Sigmoid colon (tissue), 7 donors: Measurements from ENCODE around the gene HDGFL2. TPM values are rescaled to one million over a fixed set of nuclear protein-coding genes. Genes with fewer than 3 reads are reported as not detected.
"Not testable (repeated sequence)": the region's sequence is repeated elsewhere in the genome, so short reads cannot be mapped to it uniquely, and the experiment has no call there.

Experiments
- DNase-seq: peaks from one replicate; pipeline ENCODE4 v3.0.0-alpha.2; 2019
- H3K27ac ChIP-seq, 4 donors: fragments of 200-600 bp; sonication (generic); one replicate each; pipeline ENCODE4 v1.5.1; 2016 to 2019; ENCODE audit warnings: mild to moderate bottlenecking in 1 of 4
- H3K27me3 ChIP-seq, 3 donors: fragments of 200-600 bp; sonication (generic); one replicate each; pipeline ENCODE4 v1.5.1; 2019; ENCODE audit warnings: mild to moderate bottlenecking in 1 of 3
- H3K36me3 ChIP-seq, 4 donors: fragments of 200-600 bp; sonication (generic); one replicate each; pipeline ENCODE4 v1.5.1; 2016 to 2019
- H3K4me1 ChIP-seq, 4 donors: fragments of 200-600 bp; sonication (generic); one replicate each; pipeline ENCODE4 v1.5.1; 2017 to 2019
- H3K4me3 ChIP-seq, 4 donors: fragments of 200-600 bp; sonication (generic); one replicate each; pipeline ENCODE4 v1.5.1; 2017 to 2019; ENCODE audit warnings: mild to moderate bottlenecking in 2 of 4, moderate library complexity in 1 of 4
- H3K9me3 ChIP-seq, 4 donors: fragments of 200-600 bp in 3 of 4; sonication (generic) in 3 of 4; one replicate each; pipeline versions ENCODE4 v1.5.1 to v1.6.1; 2013 to 2019
- EP300 ChIP-seq, 4 donors: sonication (generic); formaldehyde crosslinking; IDR thresholded peaks; one replicate each; pipeline ENCODE4 v1.6.1; 2017; ENCODE audit warnings: antibody characterized with exemption in 4 of 4
- POLR2A ChIP-seq, 2 donors: fragments of 450-650 bp; IDR thresholded peaks; one replicate each; pipeline ENCODE4 v1.6.1; 2016; ENCODE audit warnings: antibody characterized with exemption in 2 of 2, mild to moderate bottlenecking in 2 of 2, moderate library complexity in 2 of 2
- POLR2AphosphoS5 ChIP-seq, 4 donors: sonication (generic); formaldehyde crosslinking; IDR thresholded peaks; one replicate each; pipeline ENCODE4 v1.6.1; 2017; ENCODE audit warnings: antibody characterized with exemption in 4 of 4
- WGBS, 2 donors: extraction: QIAGEN DNeasy Blood & Tissue Kit; methylation state at CpG; one replicate each; pipeline ENCODE4 v1.1.7; 2013; 5-methylcytosine and 5-hydroxymethylcytosine counted together
- intact Hi-C: fragments of 100-400 bp; cut with DNase I; formaldehyde crosslinking; loops from one replicate; pipeline ENCODE4 v1.15.1; 2023
- polyA plus RNA-seq, 3 donors: library from polyadenylated mRNA; stranded (reverse); fragments of 200-250 nt; gene quantifications; one replicate each; pipeline ENCODE4 v1.2.3, GENCODE V29; 2013
- total RNA-seq, 4 donors: library from RNA; depleted of rRNA; stranded (reverse); fragments of >200 nt; gene quantifications; one replicate each; pipeline ENCODE4 v1.1.0, GENCODE V29; 2016
- TF ChIP-seq, protein P1 (sequence below), 4 experiments: fragments of 450-650 bp in 3 of 4; fragments of 200-600 bp in 1 of 4; IDR thresholded peaks; one replicate each; pipeline ENCODE4 v1.5.1; 2016 to 2019; ENCODE audit warnings: antibody characterized with exemption in 4 of 4, mild to moderate bottlenecking in 3 of 4, moderate library complexity in 2 of 4
- donor health status: healthy with polysubstance abuse.
- donor health status: Bipolar disorder and iron deficiency.
- donor health status: healthy.

Gene HDGFL2
- total and polyA plus RNA-seq, 7 donors, result 19.8 to 78.2 (median 39.2) TPM

DNA sequence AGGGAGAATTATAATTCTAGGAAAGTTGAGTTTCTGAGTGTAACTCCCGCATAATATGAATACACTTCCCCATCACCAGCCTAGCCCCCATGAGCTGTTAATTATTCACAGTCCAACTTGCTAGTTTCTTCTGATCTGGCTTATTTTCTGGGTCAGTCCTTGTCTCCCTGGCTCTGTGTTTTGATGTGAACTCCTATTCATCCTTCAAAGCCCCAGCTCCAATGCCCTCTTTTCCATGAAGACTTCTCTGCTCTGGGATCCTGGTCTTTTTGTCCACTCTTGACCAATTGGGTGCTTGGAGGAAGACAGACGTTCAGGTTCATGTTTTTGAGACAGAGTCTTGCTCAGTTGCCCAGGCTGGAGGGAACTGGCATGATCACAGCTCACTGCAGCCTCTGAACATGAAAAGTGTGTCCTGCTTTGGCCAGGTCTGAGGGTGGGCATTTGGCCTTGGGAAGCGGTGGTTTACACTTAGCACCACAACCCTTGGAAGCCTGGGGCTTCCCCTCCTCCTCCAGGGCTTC, 67.1 kb downstream of the HDGFL2 start:
- WGBS, 2 donors, result 83 to 91% methylated on average over 3 of the region's 3 CpGs
- intact Hi-C loops, result no loop called here
- Histone ChIP-seq H3K27me3 (peaks cover 0 to 13% (median 4%) of the 10 kb centered on the region in 3 donors), H3K4me1 (peaks cover 0 to 13% (median 11%) of the 10 kb centered on the region in 4 donors), H3K27ac (peak overlapping the region in 1 of 4 donors; percentile 3), H3K9me3 (peaks cover 0 to 6% (median 2%) of the 10 kb centered on the region in 4 donors), H3K4me3 (no peak overlapping the region), H3K36me3 (no peaks in the 10 kb centered on the region)
- DNase-seq, result no peak
- TF ChIP-seq, protein P1, sequence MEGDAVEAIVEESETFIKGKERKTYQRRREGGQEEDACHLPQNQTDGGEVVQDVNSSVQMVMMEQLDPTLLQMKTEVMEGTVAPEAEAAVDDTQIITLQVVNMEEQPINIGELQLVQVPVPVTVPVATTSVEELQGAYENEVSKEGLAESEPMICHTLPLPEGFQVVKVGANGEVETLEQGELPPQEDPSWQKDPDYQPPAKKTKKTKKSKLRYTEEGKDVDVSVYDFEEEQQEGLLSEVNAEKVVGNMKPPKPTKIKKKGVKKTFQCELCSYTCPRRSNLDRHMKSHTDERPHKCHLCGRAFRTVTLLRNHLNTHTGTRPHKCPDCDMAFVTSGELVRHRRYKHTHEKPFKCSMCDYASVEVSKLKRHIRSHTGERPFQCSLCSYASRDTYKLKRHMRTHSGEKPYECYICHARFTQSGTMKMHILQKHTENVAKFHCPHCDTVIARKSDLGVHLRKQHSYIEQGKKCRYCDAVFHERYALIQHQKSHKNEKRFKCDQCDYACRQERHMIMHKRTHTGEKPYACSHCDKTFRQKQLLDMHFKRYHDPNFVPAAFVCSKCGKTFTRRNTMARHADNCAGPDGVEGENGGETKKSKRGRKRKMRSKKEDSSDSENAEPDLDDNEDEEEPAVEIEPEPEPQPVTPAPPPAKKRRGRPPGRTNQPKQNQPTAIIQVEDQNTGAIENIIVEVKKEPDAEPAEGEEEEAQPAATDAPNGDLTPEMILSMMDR (IDR thresholded peaks at IDR 0.05), result no peak
- no peak for TF ChIP-seq POLR2A (IDR thresholded peaks at IDR 0.05)
- TF ChIP-seq POLR2AphosphoS5 (IDR thresholded peaks at IDR 0.05), result no peak
- TF ChIP-seq EP300 (IDR thresholded peaks at IDR 0.05), result no peak

GRCh38 chr19:4539693-4540581, 67.8 kb downstream of the HDGFL2 start, which contains the start of gene LRG1:
Gene LRG1 (minus strand): TSS chr19:4540036. CDS start chr19:4540013, 23 bp downstream.
- WGBS, 2 donors, result 40 to 52% methylated on average over 14 of the region's 14 CpGs
- Histone ChIP-seq H3K9me3 (peaks cover 0 to 6% (median 2%) of the 10 kb centered on the region in 4 donors), H3K27me3 (peaks cover 0 to 11% (median 4%) of the 10 kb centered on the region in 3 donors), H3K36me3 (no peaks in the 10 kb centered on the region), H3K4me1 (peaks cover 0 to 9% (median 7%) of the 10 kb centered on the region in 4 donors), H3K4me3 (no peak within 1 kb of the TSS), H3K27ac (peak within 1 kb of the TSS in 1 of 4 donors; percentile 46)
- DNase-seq, result no peak
- TF ChIP-seq EP300 (IDR thresholded peaks at IDR 0.05) (peak in 1 of 4 donors; percentile 45), POLR2A (IDR thresholded peaks at IDR 0.05) (peak in 1 of 2 donors; percentile 40), POLR2AphosphoS5 (IDR thresholded peaks at IDR 0.05) (peak in 2 of 4 donors; percentile 7 to 45)
- TF ChIP-seq, protein P1 (IDR thresholded peaks at IDR 0.05), result no peak
- intact Hi-C loops, result no loop called here

- no peaks in the 10 kb centered on the region for H3K36me3 ChIP-seq
- peaks cover 0 to 4% (median 3%) of the 10 kb centered on the region in 3 donors for H3K27me3 ChIP-seq
- H3K27ac ChIP-seq, result peak overlapping the region in 1 of 4 donors; percentile 25
- no peak for DNase-seq
- TF ChIP-seq POLR2A (IDR thresholded peaks at IDR 0.05), result no peak
- no peak for TF ChIP-seq EP300 (IDR thresholded peaks at IDR 0.05)
- TF ChIP-seq POLR2AphosphoS5 (IDR thresholded peaks at IDR 0.05), result no peak
- TF ChIP-seq, protein P1 (IDR thresholded peaks at IDR 0.05), result no peak
- no peaks in the 10 kb centered on the region for H3K4me1 ChIP-seq
- H3K9me3 ChIP-seq, result peaks cover 0 to 6% (median 2%) of the 10 kb centered on the region in 4 donors
- no peak overlapping the region for H3K4me3 ChIP-seq
- intact Hi-C loops, result no loop called here
- WGBS, 2 donors, result 83 to 86% methylated on average over 12 of the region's 12 CpGs
These were observed 69.2 kb downstream of the HDGFL2 start for GRCh38 chr19:4541114-4541805.

DNA sequence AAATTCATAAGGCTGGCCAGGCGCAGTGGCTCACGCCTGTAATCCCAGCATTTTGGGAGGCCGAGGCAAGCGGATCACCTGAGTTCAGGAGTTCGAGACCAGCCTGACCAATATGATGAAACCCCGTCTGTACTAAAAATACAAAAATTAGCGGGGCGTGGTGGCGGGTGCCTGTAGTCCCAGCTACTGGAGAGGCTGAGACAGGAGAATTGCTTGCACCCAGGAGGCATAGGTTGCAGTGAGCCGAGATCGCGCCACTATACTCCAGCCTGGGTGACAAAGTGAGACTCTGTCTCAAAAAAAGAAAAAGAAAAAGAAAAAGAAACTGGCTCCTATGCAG, 69.7 kb downstream of the HDGFL2 start:
- peak overlapping the region in 1 of 4 donors; percentile 25 for H3K27ac ChIP-seq
- 92 to 94% methylated on average over 12 of the region's 12 CpGs for WGBS, 2 donors
- DNase-seq, H3K36me3 ChIP-seq, H3K9me3 ChIP-seq, H3K27me3 ChIP-seq, intact Hi-C loops, H3K4me3 ChIP-seq, H3K4me1 ChIP-seq: not testable (repeated sequence)
